SK-N-SH (cell line): ENCODE results near the gene PSMA5.

Experiments
- CHD2 ChIP-seq: fragments of 150-350 bp; IDR thresholded peaks from 2 replicates; pipeline ENCODE4 v1.6.1; 2018; ENCODE audit warnings: low read length; ENCODE audit not compliant: partially characterized antibody
- CTCF ChIP-seq: fragments of 200-600 bp; sonication (generic); IDR thresholded peaks from 2 replicates; pipeline ENCODE4 v1.6.1; 2017; ENCODE audit warnings: antibody characterized with exemption, mild to moderate bottlenecking, moderate library complexity
- EP300 ChIP-seq, 2 experiments: IDR thresholded peaks; 2 replicates each; pipeline versions ENCODE4 v1.4.0 to v1.6.1; 2012; ENCODE audit warnings: borderline replicate concordance in 1 of 2, low read depth in 1 of 2, low read length in 1 of 2
- GABPA ChIP-seq: IDR thresholded peaks from 2 replicates; pipeline ENCODE4 v1.4.0; 2012; ENCODE audit warnings: low read depth, mild to moderate bottlenecking
- RCOR1 ChIP-seq: fragments of 150-350 bp; IDR thresholded peaks from 2 replicates; pipeline ENCODE4 v1.6.1; 2017; ENCODE audit warnings: antibody characterized with exemption, low read length
- RXRA ChIP-seq: IDR thresholded peaks from 2 replicates; pipeline ENCODE4 v1.4.0; 2012; ENCODE audit warnings: low read depth, mild to moderate bottlenecking, borderline replicate concordance
- TEAD4 ChIP-seq: IDR thresholded peaks from 2 replicates; pipeline ENCODE4 v1.4.0; 2012; ENCODE audit warnings: mild to moderate bottlenecking, borderline replicate concordance; ENCODE audit not compliant: insufficient read depth

DNA sequence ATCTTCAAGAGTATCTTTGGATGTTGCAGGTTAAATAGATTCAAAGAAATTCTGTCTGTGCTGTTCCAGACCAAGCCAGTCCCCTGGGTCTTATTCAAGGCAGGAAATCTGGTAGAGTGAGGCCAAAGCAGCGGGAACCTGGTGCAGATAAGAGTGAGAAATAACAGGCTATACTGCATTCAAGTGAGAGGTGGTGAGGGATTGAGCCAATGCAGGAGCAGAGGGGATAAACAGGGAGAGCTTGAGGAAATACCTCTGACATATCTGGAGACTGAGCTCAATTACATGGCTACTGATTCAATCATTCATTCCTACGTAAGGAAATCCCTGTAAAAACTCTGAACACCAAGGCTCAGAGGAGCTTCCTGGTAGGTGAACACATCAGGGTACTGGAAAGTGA is 17.2 kb upstream of the PSMA5 start:
- TF ChIP-seq EP300 (IDR thresholded peaks at IDR 0.05; ENCODE audit: borderline replicate concordance in 1 of 2, low read depth in 1 of 2, low read length in 1 of 2) (no peak), TEAD4 (no peak), GABPA (no peak), CHD2 (no peak), RXRA (no peak), CTCF (no peak), RCOR1 (no peak)
